ENCODE measurements around the gene RNF150. TPM values are rescaled to one million over a fixed set of nuclear protein-coding genes. Genes with fewer than 3 reads are reported as not detected.
A peak's percentile ranks its signal among the peaks of the same experiment; 100 is the strongest.

The RNF150 gene
- polyA plus RNA-seq, 4 donors: 26.0 to 28.6 (median 27.1) TPM

- no peak for DNase-seq (ENCODE audit: low read depth in 4 of 4, low spot score in 3 of 4)
Measured at GRCh38 chr4:140870427-140870826, 262.8 kb downstream of the RNF150 start.

GRCh38 chr4:140869446-140869845, 263.8 kb downstream of the RNF150 start:
- DNase-seq (ENCODE audit: low read depth in 4 of 4, low spot score in 3 of 4): no peak

- no peak for DNase-seq (ENCODE audit: low read depth in 4 of 4, low spot score in 3 of 4)
Measured at GRCh38 chr4:140867356-140867755, 265.9 kb downstream of the RNF150 start.

- no peak for DNase-seq (ENCODE audit: low read depth in 4 of 4, low spot score in 3 of 4)
Measured at GRCh38 chr4:140866492-140867005, 266.7 kb downstream of the RNF150 start.

- DNase-seq (ENCODE audit: low read depth in 4 of 4, low spot score in 3 of 4): no peak
Measured at GRCh38 chr4:140865253-140866217, 267.7 kb downstream of the RNF150 start.

GRCh38 chr4:140863197-140863596, 270.1 kb downstream of the RNF150 start:
- DNase-seq (ENCODE audit: low read depth in 4 of 4, low spot score in 3 of 4): no peak

- no peak for DNase-seq (ENCODE audit: low read depth in 4 of 4, low spot score in 3 of 4)
Measured at GRCh38 chr4:140862177-140862442, 271.2 kb downstream of the RNF150 start.

GRCh38 chr4:140861359-140862176, 271.7 kb downstream of the RNF150 start:
- DNase-seq (ENCODE audit: low read depth in 4 of 4, low spot score in 3 of 4): peak; percentile 80 to 87 (median 82)

GRCh38 chr4:140858897-140859296, 274.4 kb downstream of the RNF150 start:
- DNase-seq (ENCODE audit: low read depth in 4 of 4, low spot score in 3 of 4): no peak

GRCh38 chr4:140857111-140857510, 276.2 kb downstream of the RNF150 start:
- no peak for DNase-seq (ENCODE audit: low read depth in 4 of 4, low spot score in 3 of 4)

- peak in 3 of 4 donors; percentile 25 to 39 (median 26) for DNase-seq (ENCODE audit: low read depth in 4 of 4, low spot score in 3 of 4)
Measured at GRCh38 chr4:140856621-140857062, 276.6 kb downstream of the RNF150 start.

GRCh38 chr4:140854168-140854567, 279.1 kb downstream of the RNF150 start:
- DNase-seq (ENCODE audit: low read depth in 4 of 4, low spot score in 3 of 4): no peak

- DNase-seq (ENCODE audit: low read depth in 4 of 4, low spot score in 3 of 4): no peak
Measured at GRCh38 chr4:140851804-140852203, 281.5 kb downstream of the RNF150 start.

GRCh38 chr4:140851032-140851636, 282.1 kb downstream of the RNF150 start:
- DNase-seq (ENCODE audit: low read depth in 4 of 4, low spot score in 3 of 4): peak; percentile 59 to 68 (median 62)

- no peak for DNase-seq (ENCODE audit: low read depth in 4 of 4, low spot score in 3 of 4)
Measured at GRCh38 chr4:140849526-140849925, 283.7 kb downstream of the RNF150 start.

GRCh38 chr4:140846736-140847135, 286.5 kb downstream of the RNF150 start:
- DNase-seq (ENCODE audit: low read depth in 4 of 4, low spot score in 3 of 4): no peak

- no peak for DNase-seq (ENCODE audit: low read depth in 4 of 4, low spot score in 3 of 4)
Measured at GRCh38 chr4:140844061-140844460, 289.2 kb downstream of the RNF150 start.

GRCh38 chr4:140841186-140841585, 292.1 kb downstream of the RNF150 start:
- no peak for DNase-seq (ENCODE audit: low read depth in 4 of 4, low spot score in 3 of 4)

GRCh38 chr4:140839888-140840790, 293.1 kb downstream of the RNF150 start:
- no peak for DNase-seq (ENCODE audit: low read depth in 4 of 4, low spot score in 3 of 4)

- no peak for DNase-seq (ENCODE audit: low read depth in 4 of 4, low spot score in 3 of 4)
Measured at GRCh38 chr4:140839406-140839805, 293.9 kb downstream of the RNF150 start.

All from right renal pelvis (tissue), 4 donors.